Activated T-helper 1 cell treated with Interleukin-2 at 50 U/mL for 16 hours (primary cell): Measurements from ENCODE around the gene PPP1R18.
"Not testable (repeated sequence)": the region's sequence is repeated elsewhere in the genome, so short reads cannot be mapped to it uniquely, and the experiment has no call there.

ENCODE experiments used
- DNase-seq: peaks from one replicate; pipeline ENCODE4 v3.0.0-alpha.2; 2020; ENCODE audit warnings: low read depth

PPP1R18 gene

GRCh38 chr6:30666300-30666699, 20.1 kb downstream of the PPP1R18 start:
- not testable (repeated sequence) for DNase-seq

GRCh38 chr6:30664994-30665767, 21.3 kb downstream of the PPP1R18 start:
- no peak for DNase-seq

- not testable (repeated sequence) for DNase-seq
Measured at GRCh38 chr6:30657922-30658321, 28.5 kb downstream of the PPP1R18 start.

- DNase-seq: no peak
Measured at GRCh38 chr6:30657454-30657853, 29.0 kb downstream of the PPP1R18 start.

GRCh38 chr6:30656513-30656912, 29.9 kb downstream of the PPP1R18 start:
- DNase-seq: no peak

GRCh38 chr6:30655743-30656094, 30.7 kb downstream of the PPP1R18 start:
- no peak for DNase-seq

- no peak for DNase-seq
Measured at GRCh38 chr6:30654798-30655742, 31.4 kb downstream of the PPP1R18 start.

- no peak for DNase-seq
Measured at GRCh38 chr6:30651143-30651542, 35.3 kb downstream of the PPP1R18 start.

- peak; percentile 50 for DNase-seq
Measured at GRCh38 chr6:30647242-30648116, 39.0 kb downstream of the PPP1R18 start.

- peak; percentile 92 for DNase-seq
Measured at GRCh38 chr6:30646450-30647241, 39.8 kb downstream of the PPP1R18 start, which contains the start of gene C6orf136. TSS of gene C6orf136 (plus strand) at chr6:30647133. CDS start at chr6:30647232, 99 bp downstream.

GRCh38 chr6:30645989-30646388, 40.5 kb downstream of the PPP1R18 start:
- DNase-seq: no peak

GRCh38 chr6:30644769-30645168, 41.7 kb downstream of the PPP1R18 start:
- DNase-seq: no peak

- DNase-seq: no peak
Measured at GRCh38 chr6:30643656-30644055, 42.8 kb downstream of the PPP1R18 start.

- no peak for DNase-seq
Measured at GRCh38 chr6:30641048-30641447, 45.4 kb downstream of the PPP1R18 start.

- no peak for DNase-seq
Measured at GRCh38 chr6:30640481-30640880, 46.0 kb downstream of the PPP1R18 start.

- no peak for DNase-seq
Measured at GRCh38 chr6:30635834-30636233, 50.6 kb downstream of the PPP1R18 start.

- peak; percentile 81 for DNase-seq
Measured at GRCh38 chr6:30626484-30627366, 59.7 kb downstream of the PPP1R18 start, which contains the start of gene ATAT1. TSS of gene ATAT1 (plus strand) at chr6:30626874.
